PC-9 (cell line): ENCODE measurements around the gene PSMD3. TPM values are rescaled to one million over a fixed set of nuclear protein-coding genes. Genes with fewer than 3 reads are reported as not detected.

Experiments
- BruUV-seq: library from RNA; stranded (reverse); fragments of 400-500 nt; replicated peaks from 2 replicates; lab custom pipeline; 2021; lab: Mats Ljungman, UMichigan
- CTCF ChIA-PET: fragments of 300-600 bp; sonication (Branson Sonifier 250); formaldehyde crosslinking; loops from one replicate; lab custom pipeline; 2022; ENCODE audit warnings: antibody characterized with exemption; lab: Charles Lee
- POLR2A ChIA-PET: fragments of 300-600 bp; sonication (Branson Sonifier 250); formaldehyde crosslinking; loops from one replicate; lab custom pipeline; 2022; ENCODE audit warnings: antibody characterized with exemption; ENCODE audit not compliant: unreplicated experiment; lab: Charles Lee
- DNase-seq, 2 experiments: peaks; one replicate each; pipeline versions ENCODE4 v3.0.0 to v3.0.0-alpha.2; 2015 to 2022; ENCODE audit warnings: mixed read lengths in 1 of 2
- H2AFZ ChIP-seq: fragments of 200-600 bp; sonication (generic); 2 replicates; pipeline ENCODE4 v1.8.1; 2017; ENCODE audit warnings: antibody characterized with exemption
- H3F3A ChIP-seq: fragments of 200-600 bp; sonication (generic); 2 replicates; pipeline ENCODE4 v1.8.1; 2017; ENCODE audit warnings: antibody characterized with exemption, mild to moderate bottlenecking, low read depth; ENCODE audit not compliant: insufficient read depth
- H3K27ac ChIP-seq: fragments of 200-600 bp; sonication (generic); 2 replicates; pipeline ENCODE4 v1.6.1; 2016; ENCODE audit warnings: mixed run types
- H3K27me3 ChIP-seq: fragments of 200-600 bp; sonication (generic); 2 replicates; pipeline ENCODE4 v1.6.1; 2016; ENCODE audit warnings: low read depth, mixed run types; ENCODE audit not compliant: insufficient read depth
- H3K36me3 ChIP-seq: fragments of 200-600 bp; sonication (generic); 2 replicates; pipeline ENCODE4 v1.6.1; 2016; ENCODE audit warnings: low read depth, mixed run types
- H3K4me1 ChIP-seq: fragments of 200-600 bp; sonication (generic); replicated peaks from 2 replicates; pipeline ENCODE4 v1.6.1; 2016; ENCODE audit warnings: mixed run types; ENCODE audit not compliant: insufficient read depth
- H3K4me2 ChIP-seq: fragments of 200-600 bp; sonication (generic); 2 replicates; pipeline ENCODE4 v1.6.1; 2017; ENCODE audit warnings: mixed run types
- H3K4me3 ChIP-seq: fragments of 200-600 bp; sonication (generic); 2 replicates; pipeline ENCODE4 v1.6.1; 2016; ENCODE audit warnings: mixed run types
- H3K79me2 ChIP-seq: fragments of 200-600 bp; sonication (generic); 2 replicates; pipeline ENCODE4 v1.6.1; 2017; ENCODE audit warnings: low read depth, mixed run types
- H3K9me2 ChIP-seq: fragments of 200-600 bp; sonication (generic); 2 replicates; pipeline ENCODE4 v1.8.1; 2017; ENCODE audit warnings: mild to moderate bottlenecking; ENCODE audit not compliant: insufficient read depth
- H3K9me3 ChIP-seq: fragments of 200-600 bp; sonication (generic); 2 replicates; pipeline ENCODE4 v1.8.1; 2016; ENCODE audit warnings: low read depth; ENCODE audit not compliant: insufficient read depth
- H4K20me1 ChIP-seq: fragments of 200-600 bp; sonication (generic); 2 replicates; pipeline ENCODE4 v1.8.1; 2017; ENCODE audit not compliant: insufficient read depth
- EZH2 ChIP-seq: fragments of 200-600 bp; sonication (generic); IDR thresholded peaks from 2 replicates; pipeline ENCODE4 v1.8.0; 2017; ENCODE audit warnings: antibody characterized with exemption, low read depth
- intact Hi-C: fragments of 100-400 bp; cut with micrococcal nuclease; formaldehyde crosslinking; loops from one replicate; pipeline ENCODE4 v1.10.0; 2022; ENCODE audit not compliant: unreplicated experiment
- total RNA-seq: library from RNA; stranded (reverse); gene quantifications from 2 replicates; pipeline ENCODE4 v1.2.3, GENCODE V29; 2021
- TF ChIP-seq, protein P1 (sequence below): fragments of 200-600 bp; sonication (generic); conservative IDR thresholded peaks from 2 replicates; pipeline ENCODE4 v1.6.1; 2017; ENCODE audit warnings: mixed run types, antibody characterized with exemption, mild to moderate bottlenecking, moderate library complexity

Gene PSMD3
- total RNA-seq, 1 experiment from 2014 or later: 130 TPM

DNA sequence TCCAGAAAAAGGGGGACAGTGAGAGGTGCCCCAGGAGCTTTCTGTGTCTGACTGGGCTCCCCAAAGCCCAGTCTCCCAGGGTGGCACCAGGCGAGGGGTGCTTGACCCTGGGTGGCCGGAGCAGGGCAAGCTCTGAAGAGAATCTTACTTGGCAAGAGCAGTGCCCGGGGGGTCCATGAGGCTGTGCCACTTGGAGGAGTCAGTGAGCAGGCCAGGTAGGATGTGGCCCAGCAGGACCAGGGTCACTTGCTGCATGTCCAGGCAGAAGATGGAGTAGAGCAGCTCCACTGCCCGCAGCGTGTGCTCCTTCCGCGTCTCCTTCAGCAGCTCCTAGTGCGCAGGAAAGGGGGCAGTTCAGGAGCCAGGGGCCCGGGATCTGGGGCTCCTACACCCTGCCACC lies 41.9 kb downstream of the PSMD3 start:
- no peak overlapping the region for H3K4me3 ChIP-seq

DNA sequence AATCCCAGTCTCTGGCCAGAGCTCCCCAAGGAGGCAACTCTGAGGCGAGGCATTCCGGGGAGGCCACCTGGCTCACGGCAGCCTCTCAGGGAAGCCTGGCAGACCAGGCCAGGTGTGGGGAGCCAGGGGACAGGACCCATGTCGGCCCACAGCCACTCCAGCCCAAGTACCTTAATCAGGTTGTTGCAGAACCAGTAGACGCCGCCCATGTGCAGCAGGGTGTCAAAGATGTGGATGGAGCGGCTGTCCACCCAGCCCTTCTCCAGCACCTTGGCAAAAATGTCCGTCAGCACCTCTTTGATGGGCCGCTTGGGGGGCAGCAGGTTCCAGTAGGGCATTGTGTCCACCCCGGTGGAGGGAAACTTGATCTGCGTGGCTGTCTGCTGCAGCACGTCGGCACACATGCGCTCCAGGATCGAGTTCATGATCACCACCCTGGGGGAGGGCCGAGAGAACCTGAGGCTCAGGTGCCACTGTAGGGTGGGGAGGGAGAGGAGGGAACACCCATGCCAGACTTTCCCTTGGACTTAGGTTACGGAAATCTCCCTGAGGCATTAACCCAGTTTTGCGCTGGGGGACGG lies 42.4 kb downstream of the PSMD3 start:
- Histone ChIP-seq H3K27me3 (no peaks in the 10 kb centered on the region), H3K4me1 (peaks cover 70% of the 10 kb centered on the region), H2AFZ (no peak overlapping the region), H3K9me2 (no peaks in the 10 kb centered on the region), H3K9me3 (no peaks in the 10 kb centered on the region), H3K4me2 (peak overlapping the region; percentile 38), H3F3A (peaks cover 59% of the 10 kb centered on the region), H4K20me1 (no peaks in the 10 kb centered on the region), H3K79me2 (no peaks in the 10 kb centered on the region), H3K4me3 (0 out of 2 replicates have a peak overlapping the region, but pooled peaks have one; percentile 9), H3K27ac (peak overlapping the region; percentile 3; the same call in 1 of the 2 replicates), H3K36me3 (peaks cover 4% of the 10 kb centered on the region; the same call in 1 of the 2 replicates)
- peak; percentile 84 to 86 for DNase-seq
- CTCF ChIA-PET: no interaction called here
- BruUV-seq: no TSS peak
- POLR2A ChIA-PET: no interaction called here
- intact Hi-C loops: loop anchor here (5.0 to 10.0 kb wide), 2 partner anchors 286 to 292 kb away; partner anchors contain the start of gene GRB7
- TF ChIP-seq, protein P1, sequence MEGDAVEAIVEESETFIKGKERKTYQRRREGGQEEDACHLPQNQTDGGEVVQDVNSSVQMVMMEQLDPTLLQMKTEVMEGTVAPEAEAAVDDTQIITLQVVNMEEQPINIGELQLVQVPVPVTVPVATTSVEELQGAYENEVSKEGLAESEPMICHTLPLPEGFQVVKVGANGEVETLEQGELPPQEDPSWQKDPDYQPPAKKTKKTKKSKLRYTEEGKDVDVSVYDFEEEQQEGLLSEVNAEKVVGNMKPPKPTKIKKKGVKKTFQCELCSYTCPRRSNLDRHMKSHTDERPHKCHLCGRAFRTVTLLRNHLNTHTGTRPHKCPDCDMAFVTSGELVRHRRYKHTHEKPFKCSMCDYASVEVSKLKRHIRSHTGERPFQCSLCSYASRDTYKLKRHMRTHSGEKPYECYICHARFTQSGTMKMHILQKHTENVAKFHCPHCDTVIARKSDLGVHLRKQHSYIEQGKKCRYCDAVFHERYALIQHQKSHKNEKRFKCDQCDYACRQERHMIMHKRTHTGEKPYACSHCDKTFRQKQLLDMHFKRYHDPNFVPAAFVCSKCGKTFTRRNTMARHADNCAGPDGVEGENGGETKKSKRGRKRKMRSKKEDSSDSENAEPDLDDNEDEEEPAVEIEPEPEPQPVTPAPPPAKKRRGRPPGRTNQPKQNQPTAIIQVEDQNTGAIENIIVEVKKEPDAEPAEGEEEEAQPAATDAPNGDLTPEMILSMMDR: no peak
- TF ChIP-seq EZH2: no peak

More for the DNA sequence above, 41.9 kb downstream of the PSMD3 start:
- TF ChIP-seq, protein P1: no peak
- no peak for TF ChIP-seq EZH2
- Histone ChIP-seq H4K20me1 (no peaks in the 10 kb centered on the region), H3K27ac (no peak overlapping the region), H3K9me2 (no peaks in the 10 kb centered on the region), H2AFZ (no peak overlapping the region), H3K27me3 (no peaks in the 10 kb centered on the region), H3K4me2 (peak overlapping the region; percentile 47), H3F3A (peaks cover 59% of the 10 kb centered on the region), H3K79me2 (no peaks in the 10 kb centered on the region), H3K9me3 (no peaks in the 10 kb centered on the region), H3K36me3 (peaks cover 4% of the 10 kb centered on the region; the same call in 1 of the 2 replicates), H3K4me1 (peaks cover 70% of the 10 kb centered on the region)
- BruUV-seq: no TSS peak
- ChIA-PET CTCF (no interaction called here), POLR2A (no interaction called here)
- no peak for DNase-seq
- intact Hi-C loops: loop anchor here (5.0 to 10.0 kb wide), 2 partner anchors 285 to 292 kb away; partner anchors contain the start of gene GRB7

DNA sequence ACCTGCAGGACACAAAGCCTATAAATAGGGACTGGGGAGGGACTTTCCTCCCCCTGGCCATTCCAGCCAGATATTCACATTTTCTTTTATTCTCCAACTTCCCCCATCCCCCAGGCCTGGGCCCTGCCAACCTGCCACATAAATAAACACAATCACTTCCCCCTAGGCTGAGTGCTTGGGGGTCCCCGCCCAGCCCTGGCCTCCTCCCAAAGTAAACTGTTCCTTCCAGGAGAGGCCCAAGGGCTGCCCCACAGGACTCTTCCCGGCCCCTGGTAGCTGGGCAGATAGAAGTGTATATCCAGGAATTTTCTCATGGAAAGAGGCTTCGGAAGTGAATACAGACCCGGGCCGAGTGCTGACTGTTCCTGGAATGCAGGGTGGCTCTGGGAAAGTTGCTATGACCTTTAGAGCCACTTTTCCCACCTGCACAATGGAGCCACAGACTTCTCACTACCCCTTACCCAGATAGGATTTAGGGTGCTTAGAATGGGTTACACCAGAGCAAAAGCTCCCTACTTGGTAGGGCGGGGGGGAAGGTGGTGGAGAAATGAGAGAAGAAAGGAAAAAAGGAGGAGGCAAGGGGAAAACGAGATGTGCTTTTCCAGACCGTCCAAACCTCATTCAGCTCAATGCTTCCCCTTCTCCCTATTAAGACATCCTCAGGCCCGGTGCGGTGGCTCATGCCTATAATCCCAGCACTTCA lies 43.1 kb downstream of the PSMD3 start:
- peaks cover 70% of the 10 kb centered on the region for H3K4me1 ChIP-seq
- intact Hi-C loops: loop anchor here (5.0 to 10.0 kb wide), 2 partner anchors 286 to 291 kb away; partner anchors contain the start of gene GRB7

More for the DNA sequence above, 43.1 kb downstream of the PSMD3 start:
- ChIA-PET POLR2A (no interaction called here), CTCF (interaction anchor here (0.6 kb wide), 1 partner anchor 126 kb away, joined by 3 read pairs; no protein-coding TSS in a partner anchor)
- Histone ChIP-seq H3K27ac (peak overlapping the region; percentile 3; the same call in 1 of the 2 replicates), H3K9me2 (no peaks in the 10 kb centered on the region), H2AFZ (no peak overlapping the region), H3K27me3 (no peaks in the 10 kb centered on the region), H3K79me2 (no peaks in the 10 kb centered on the region), H3K4me2 (peak overlapping the region; percentile 38), H4K20me1 (no peaks in the 10 kb centered on the region), H3K9me3 (no peaks in the 10 kb centered on the region), H3K36me3 (peaks cover 4% of the 10 kb centered on the region; the same call in 1 of the 2 replicates), H3F3A (peaks cover 56% of the 10 kb centered on the region), H3K4me3 (no peak overlapping the region)
- DNase-seq: no peak
- TF ChIP-seq, protein P1: no peak
- no peak for TF ChIP-seq EZH2
- no TSS peak for BruUV-seq
